LHCN-M2 (cell line): ENCODE data around the gene PALB2. TPM values are rescaled to one million over a fixed set of nuclear protein-coding genes. Genes with fewer than 3 reads are reported as not detected.

ENCODE experiments used
- DNase-seq: peaks from one replicate; pipeline ENCODE4 v3.0.0-alpha.2; 2012; ENCODE audit warnings: low read depth
- polyA plus RNA-seq: library from polyadenylated mRNA; unstranded; fragments of >200 nt; gene quantifications from one replicate; pipeline ENCODE4 v1.2.1, GENCODE V29; 2012; ENCODE audit warnings: missing spikeins
- total RNA-seq: library from RNA; depleted of rRNA; stranded (reverse); fragments of >200 nt; gene quantifications from 2 replicates; pipeline ENCODE4 v1.2.3, GENCODE V29; 2014; rRNA removed

The PALB2 gene
- 21.7 and 24.0 TPM in 2 replicates for total RNA-seq
- polyA plus RNA-seq = 6.7 TPM

DNA sequence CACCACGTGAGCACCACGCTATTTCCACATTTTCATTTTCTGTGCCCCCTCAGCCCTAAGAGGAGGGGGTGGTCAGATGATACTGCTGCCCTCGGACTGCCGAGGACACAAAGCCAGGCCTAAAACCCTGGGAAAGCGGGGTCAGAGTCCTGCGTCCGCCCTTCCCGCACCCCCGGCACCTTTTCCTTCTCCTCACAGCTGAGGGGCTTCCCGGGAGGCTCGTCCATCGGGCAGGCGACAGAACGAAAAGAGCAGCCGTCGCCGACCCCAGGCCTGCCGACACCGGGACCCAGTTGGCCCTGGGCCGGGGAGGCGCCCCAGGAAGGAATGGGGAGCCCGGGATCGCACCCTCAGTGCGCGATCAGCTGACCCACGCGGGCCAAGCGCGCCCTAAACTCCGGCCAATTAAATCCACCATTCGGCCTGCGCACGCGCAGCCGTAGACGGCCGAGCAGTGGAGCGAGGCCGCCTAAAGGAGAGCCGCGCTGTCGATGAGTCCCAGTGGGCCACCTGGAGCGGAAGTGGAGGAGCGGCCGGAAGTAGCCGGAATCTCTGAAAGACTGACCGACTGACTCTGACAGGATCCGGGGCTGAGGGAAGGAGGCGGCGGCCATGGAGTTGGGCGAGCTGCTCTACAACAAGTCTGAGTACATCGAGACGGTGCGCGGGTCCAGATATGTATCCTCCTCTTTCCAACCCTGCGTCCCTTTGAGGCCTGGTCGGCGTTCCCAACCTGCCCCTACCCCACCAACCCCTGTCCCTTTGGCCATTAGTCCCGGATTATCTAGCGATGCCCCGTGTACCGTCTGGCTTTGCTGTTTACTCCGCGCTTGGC, at the start of gene PALB2, which contains the start of gene DCTN5:
Gene PALB2 (minus strand): TSS at position 380 of the 835 bp plus-strand sequence. CDS start 153 bp downstream, at position 227.
Gene DCTN5 (plus strand): TSS at position 536 of the 835 bp plus-strand sequence. CDS start 77 bp downstream, at position 613.
- DNase-seq = peak; percentile 93

GRCh38 chr16:23689442-23690187, 48.5 kb upstream of the PALB2 start:
- no peak for DNase-seq

DNA sequence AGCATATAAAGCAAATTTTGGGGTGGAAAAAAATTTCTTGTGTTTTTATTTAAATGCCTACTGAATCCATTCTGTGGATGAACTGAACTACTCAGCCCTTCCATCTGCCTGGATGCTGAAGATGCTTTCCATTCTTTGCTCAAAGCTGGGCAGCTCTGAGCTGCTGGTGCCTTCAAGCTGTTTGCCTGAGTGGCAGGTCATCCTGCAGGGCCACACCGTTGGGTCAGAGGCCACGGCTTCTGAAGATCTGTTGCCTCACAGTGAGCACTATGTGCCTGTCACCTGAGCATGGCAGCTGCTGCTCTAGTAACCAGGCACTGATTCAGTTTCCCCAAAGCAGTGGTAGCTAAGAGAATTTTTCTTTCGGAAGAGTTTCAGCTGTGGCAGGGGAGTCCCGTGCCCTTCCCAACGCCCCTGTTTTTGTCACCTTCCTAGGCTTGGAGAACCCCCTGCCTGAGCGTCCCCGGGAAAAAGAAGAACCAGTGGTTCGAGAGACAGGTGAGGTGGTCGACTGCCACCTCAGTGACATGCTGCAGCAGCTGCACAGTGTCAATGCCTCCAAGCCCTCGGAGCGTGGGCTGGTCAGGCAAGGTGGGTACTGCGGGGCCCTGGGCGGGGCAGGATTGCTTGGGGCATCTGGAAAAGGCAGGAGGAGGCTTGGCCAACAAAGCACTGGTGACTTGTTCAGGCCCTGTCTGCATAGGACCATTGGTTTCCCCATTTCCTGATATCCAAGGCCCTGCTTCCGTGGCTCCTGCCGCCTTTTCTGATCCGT, 46.1 kb upstream of the PALB2 start:
- no peak for DNase-seq

GRCh38 chr16:23683487-23683886, 42.4 kb upstream of the PALB2 start:
- no peak for DNase-seq

- DNase-seq = no peak
Observed at GRCh38 chr16:23682181-23682580, 41.1 kb upstream of the PALB2 start.

DNA sequence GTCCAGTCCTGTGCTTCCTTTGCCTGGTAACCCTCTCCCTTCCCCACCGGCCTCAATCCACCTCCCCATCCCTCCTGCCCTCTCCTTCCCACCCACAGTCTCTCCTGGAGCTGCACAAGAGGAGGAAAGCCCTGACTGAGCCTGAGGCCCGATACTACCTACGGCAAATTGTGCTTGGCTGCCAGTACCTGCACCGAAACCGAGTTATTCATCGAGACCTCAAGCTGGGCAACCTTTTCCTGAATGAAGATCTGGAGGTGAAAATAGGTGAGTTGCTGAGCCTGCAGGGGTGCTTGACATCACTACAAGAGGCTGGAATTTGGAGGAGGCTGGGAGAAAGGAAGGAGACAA, 38.9 kb upstream of the PALB2 start:
- no peak for DNase-seq

- DNase-seq = peak; percentile 61
Observed at GRCh38 chr16:23679274-23679985, 38.3 kb upstream of the PALB2 start.

- peak; percentile 91 for DNase-seq
Observed at GRCh38 chr16:23678430-23679273, 37.5 kb upstream of the PALB2 start, which contains the start of gene PLK1. PLK1 (plus strand) TSS chr16:23678889; CDS start chr16:23678933, 44 bp downstream.

DNA sequence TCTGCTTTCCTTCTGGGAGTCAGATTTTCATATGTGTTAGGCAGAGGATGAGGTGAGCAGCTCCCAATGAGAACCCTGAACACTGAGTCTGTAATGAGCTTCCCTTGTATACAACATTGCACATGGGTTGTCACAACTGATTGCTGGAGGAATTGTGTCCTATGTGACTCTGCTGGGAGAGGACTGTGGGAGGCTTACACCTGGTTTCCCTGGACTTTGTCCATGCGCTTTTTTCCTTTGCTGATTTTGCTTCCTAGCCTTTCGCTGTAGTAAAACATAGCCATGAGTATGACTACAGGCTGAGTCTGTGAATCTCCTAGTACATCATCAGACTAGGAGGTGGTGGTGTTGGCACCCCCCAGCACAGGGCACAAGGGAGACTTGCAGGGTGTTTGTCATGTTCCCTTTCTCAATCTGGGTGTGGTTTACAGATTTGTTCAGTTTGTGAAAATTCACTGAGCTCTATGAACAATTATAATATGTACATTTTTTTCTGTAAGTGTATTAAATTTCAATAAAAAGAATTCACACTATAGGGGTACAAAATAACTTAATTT, 35.9 kb upstream of the PALB2 start:
- peak; percentile 48 for DNase-seq

- DNase-seq = no peak
Observed at GRCh38 chr16:23673971-23674614, 33.0 kb upstream of the PALB2 start.

GRCh38 chr16:23670137-23670776, 29.1 kb upstream of the PALB2 start:
- peak; percentile 90 for DNase-seq

DNA sequence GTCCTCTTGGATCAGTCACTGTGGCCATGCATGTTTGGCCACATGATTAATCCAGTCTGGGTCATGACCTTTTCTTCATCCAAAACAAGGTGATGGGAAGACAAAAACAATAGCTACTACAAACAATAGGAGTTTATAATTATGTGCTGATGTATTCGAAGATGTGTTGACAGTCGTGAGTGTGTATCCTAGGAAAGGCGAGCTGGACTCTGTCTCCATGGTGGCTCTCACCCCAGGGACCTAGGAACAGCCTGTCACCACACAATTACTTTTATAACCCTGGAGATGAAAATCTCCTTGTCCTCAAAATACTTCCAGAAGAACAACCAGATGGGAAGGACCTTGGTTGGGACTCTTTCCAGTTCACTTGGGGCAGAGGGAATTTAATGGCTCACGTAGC, 27.8 kb upstream of the PALB2 start:
- DNase-seq = no peak

GRCh38 chr16:23668225-23668624, 27.1 kb upstream of the PALB2 start:
- DNase-seq = no peak

DNA sequence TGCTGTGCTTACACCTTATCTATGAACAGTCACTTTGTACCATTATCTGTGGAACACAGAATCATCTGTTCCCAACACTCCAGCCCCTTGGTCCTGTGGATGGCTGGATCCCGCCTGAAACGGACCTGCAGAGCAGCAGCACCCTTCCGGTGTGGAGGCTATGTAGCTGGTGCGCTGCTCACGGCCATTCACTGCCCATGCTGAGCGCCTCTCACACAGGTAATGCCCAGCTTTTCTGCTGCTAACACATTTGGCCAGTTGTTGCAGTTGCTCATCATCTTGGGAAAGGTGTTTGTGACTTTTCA, 26.2 kb upstream of the PALB2 start:
- DNase-seq = no peak

- no peak for DNase-seq
Observed at GRCh38 chr16:23666571-23667354, 25.7 kb upstream of the PALB2 start.

- DNase-seq = no peak
Observed at GRCh38 chr16:23663918-23664317, 22.8 kb upstream of the PALB2 start.

DNA sequence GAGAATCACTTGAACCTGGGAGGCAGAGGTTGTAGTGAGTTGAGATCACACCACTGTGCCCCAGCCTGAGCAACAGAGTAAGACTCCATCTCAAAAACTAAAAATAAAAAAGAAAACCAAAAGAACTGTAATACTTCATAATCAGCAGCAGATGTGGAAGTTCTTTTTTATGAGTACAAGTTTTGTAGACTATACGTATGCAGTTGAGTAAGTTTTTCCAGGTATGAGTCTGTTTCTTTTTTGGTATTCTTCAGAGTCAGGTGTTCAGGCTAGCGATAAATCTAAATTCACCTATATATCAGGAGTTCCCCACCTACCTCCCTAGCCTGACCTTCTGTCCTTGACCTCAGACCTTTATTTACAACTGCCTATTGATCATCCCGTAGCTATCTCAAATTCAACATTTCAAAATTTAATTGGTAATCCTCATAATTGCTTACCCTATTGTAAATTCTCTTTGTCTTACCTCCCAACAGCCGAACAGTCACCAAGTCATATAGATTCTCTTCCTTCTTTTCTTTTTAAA, 10.9 kb upstream of the PALB2 start:
- DNase-seq = no peak
